HFF-Myc (cell line): Measurements from ENCODE around the gene BTBD18.

Experiments
- DNase-seq: peaks from one replicate; pipeline ENCODE4 v3.0.0-alpha.2; 2011; ENCODE audit warnings: low read depth; ENCODE audit errors: extremely low read depth
- H3K4me3 ChIP-seq: replicated peaks from 2 replicates; pipeline ENCODE4 v1.5.1; 2011; ENCODE audit warnings: low read depth, mild to moderate bottlenecking, control low read depth, low read length
- TF ChIP-seq, protein P1 (sequence below): IDR thresholded peaks from 2 replicates; pipeline ENCODE4 v1.5.1; 2012; ENCODE audit warnings: mild to moderate bottlenecking, low read depth, low read length, control low read depth; ENCODE audit errors: missing control alignments

Gene BTBD18

DNA sequence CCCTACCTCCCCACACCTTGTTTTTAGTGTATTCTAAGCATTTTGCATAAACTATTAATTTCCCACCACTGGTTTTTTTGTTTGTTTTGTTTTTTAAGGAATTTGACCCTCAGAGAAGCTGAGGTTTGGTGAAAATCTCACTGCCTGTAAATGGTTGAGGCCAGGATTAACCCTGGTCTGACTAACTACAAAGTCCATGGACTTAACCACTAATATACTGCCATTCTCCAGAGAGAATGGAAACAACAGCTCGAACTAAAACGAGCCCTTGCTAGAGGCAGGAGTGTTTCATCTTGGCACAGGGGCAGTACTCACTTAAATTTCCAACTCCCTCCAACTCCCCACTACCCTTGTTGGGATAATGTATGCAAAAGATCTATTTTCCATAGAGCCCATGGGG is 12.9 kb upstream of the BTBD18 start:
- H3K4me3 ChIP-seq: peak overlapping the region; percentile 70
- TF ChIP-seq, protein P1, sequence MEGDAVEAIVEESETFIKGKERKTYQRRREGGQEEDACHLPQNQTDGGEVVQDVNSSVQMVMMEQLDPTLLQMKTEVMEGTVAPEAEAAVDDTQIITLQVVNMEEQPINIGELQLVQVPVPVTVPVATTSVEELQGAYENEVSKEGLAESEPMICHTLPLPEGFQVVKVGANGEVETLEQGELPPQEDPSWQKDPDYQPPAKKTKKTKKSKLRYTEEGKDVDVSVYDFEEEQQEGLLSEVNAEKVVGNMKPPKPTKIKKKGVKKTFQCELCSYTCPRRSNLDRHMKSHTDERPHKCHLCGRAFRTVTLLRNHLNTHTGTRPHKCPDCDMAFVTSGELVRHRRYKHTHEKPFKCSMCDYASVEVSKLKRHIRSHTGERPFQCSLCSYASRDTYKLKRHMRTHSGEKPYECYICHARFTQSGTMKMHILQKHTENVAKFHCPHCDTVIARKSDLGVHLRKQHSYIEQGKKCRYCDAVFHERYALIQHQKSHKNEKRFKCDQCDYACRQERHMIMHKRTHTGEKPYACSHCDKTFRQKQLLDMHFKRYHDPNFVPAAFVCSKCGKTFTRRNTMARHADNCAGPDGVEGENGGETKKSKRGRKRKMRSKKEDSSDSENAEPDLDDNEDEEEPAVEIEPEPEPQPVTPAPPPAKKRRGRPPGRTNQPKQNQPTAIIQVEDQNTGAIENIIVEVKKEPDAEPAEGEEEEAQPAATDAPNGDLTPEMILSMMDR: no peak

DNA sequence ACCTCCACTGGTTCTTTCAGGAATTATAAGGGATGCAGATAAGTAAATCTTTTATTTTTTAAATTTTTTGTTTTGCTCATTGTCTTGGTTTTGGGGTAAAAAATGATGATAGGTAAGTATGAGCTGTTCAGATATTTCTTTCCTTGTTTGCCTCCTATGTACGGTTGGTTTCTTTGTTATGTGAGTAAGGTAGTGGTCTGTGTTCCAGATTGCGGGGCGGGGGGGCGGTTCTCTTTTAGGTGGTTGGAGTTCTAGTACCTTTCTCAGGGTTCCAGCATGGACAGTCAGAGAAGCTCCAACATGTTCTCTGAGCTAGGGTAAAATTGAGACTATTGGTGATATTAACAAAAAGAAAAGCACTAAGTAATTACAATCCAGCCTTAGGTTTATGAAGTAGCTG is 12.4 kb upstream of the BTBD18 start:
- TF ChIP-seq, protein P1: no peak
- no peak for DNase-seq
- H3K4me3 ChIP-seq: peak overlapping the region; percentile 70

More for the DNA sequence above, 12.9 kb upstream of the BTBD18 start:
- DNase-seq: no peak

DNA sequence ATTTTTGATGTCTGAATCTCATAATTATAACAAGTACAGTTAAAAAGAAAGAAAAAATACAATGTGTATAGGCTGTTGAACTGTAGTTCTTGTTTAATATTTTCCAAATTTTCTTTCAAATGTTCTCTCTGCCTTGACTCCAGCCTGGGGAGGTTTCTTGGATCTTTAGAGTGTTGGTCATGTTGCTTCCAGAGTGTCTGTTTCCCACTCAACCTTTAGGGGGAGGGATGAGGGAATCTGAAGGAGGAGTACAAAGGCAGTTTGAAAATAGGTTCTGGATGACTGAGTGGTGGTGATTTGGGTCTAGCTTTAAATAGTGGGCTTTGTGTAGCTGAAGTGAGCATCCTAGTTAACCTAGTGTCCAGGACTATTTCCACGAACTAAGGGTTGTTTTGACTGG is 11.9 kb upstream of the BTBD18 start:
- TF ChIP-seq, protein P1: peak; percentile 26
- no peak for DNase-seq
- peak overlapping the region; percentile 70 for H3K4me3 ChIP-seq

DNA sequence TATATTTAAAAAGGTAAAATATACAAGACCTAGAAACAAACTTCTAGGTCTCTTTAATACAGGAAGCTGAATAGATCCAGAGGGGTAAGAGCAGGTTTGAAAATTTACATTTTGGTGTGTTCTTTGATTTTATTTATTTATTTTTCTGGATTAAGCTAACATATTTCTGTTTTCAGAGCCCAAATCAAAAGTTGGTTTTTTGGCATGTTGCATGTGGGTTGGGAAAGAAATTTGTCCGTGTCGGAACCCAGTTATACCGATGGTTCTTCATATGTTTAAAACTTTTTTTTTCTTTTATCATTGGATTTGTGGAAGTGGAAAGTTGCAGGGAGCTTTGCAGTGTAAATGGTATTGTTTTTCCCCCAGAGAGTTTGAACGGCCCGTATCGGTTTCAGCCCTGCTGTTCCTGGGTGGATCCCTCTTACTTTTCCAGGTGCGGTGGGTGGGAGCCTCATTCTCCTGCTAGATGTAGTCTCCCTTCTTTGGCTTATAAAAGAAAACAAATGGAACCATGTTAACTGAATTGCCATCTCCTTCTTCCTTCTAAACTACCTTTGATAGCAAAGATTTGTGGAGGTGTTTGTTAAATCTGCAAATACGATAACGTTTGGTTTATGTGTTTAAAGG is 10.7 kb upstream of the BTBD18 start:
- TF ChIP-seq, protein P1: no peak
- peak overlapping the region; percentile 70 for H3K4me3 ChIP-seq
- DNase-seq: no peak

DNA sequence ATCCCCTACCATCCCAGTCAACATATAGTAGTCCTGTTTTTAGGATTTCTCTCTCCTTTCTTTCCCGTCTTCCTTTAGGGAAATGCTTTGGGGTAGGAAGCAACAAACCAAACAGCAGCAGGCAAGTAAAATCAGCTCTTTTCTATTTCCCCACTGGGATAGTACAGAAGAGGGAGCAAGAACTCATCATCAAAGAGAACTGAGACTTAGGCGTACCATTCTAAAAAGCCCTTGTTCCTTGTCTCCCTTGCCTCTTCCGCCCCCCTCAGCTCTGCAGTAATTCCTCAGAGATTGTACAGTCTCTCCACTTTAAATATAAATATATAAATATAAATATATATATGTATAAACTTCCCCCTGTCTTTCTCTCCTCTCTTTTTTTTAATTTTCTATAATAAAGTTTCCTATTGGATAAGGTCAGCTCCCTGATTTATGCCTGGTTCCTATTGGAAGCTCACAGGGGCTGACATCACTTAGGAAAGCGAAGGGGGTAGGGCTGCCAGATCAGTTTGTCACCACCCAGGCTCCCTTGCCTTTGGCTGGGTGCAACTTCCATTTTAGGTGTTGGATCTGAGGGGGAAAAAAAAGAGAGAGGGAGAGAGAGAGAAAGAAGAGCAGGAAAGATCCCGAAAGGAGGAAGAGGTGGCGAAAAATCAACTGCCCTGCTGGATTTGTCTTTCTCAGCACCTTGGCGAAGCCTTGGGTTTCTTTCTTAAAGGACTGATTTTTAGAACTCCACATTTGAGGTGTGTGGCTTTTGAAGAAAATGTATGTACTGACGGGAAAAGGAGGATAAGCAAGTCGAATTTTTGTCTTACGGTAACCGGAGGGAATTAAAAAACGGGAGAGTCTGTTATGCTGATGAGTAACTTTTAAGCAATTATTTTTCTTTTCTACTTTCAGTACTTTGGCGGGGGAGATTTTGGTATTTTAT is 9.9 kb upstream of the BTBD18 start, which contains the start of gene CTNND1:
Gene CTNND1, plus strand, starts transcription at position 502 of the 934 bp plus-strand sequence. CDS start 29,677 bp downstream, outside the sequence.
- TF ChIP-seq, protein P1: no peak
- DNase-seq: peak; percentile 94
- H3K4me3 ChIP-seq: peak within 1 kb of the TSS; percentile 70

DNA sequence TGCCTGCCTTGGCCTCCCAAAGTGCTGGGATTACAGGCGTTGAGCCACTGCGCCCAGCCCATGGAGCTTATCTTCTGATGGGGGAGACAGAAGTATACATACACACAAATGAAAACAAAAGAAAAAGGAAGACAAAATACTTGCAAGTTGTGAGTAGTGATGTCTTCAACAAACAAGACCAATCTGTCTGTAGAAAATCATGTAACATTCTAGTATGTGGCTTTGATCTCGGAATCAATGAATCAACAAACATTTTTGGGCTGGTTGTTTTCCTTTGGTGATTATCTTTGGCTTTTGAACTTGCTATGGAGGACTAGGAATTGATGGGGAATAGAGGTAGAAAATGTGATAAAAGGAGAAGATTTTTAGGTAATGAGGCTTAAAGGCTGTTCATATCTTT is 6.6 kb upstream of the BTBD18 start:
- H3K4me3 ChIP-seq: no peak overlapping the region
- no peak for DNase-seq
- TF ChIP-seq, protein P1: no peak
